SU-DHL-6 (cell line): Measurements from ENCODE around the gene TLR9.
A peak's percentile ranks its signal among the peaks of the same experiment; 100 is the strongest.

Experiments used
- H2AFZ ChIP-seq: fragments of 200-600 bp; sonication (generic); 2 replicates; pipeline ENCODE4 v1.6.1; 2014; ENCODE audit warnings: low read depth, mild to moderate bottlenecking, moderate library complexity, mixed read lengths, antibody characterized with exemption, low read length; ENCODE audit not compliant: severe bottlenecking
- H3F3A ChIP-seq: fragments of 200-600 bp; shearing (Covaris generic); 2 replicates; pipeline ENCODE4 v1.6.0; 2016; ENCODE audit warnings: antibody characterized with exemption, mild to moderate bottlenecking; ENCODE audit not compliant: insufficient read depth
- H3K27ac ChIP-seq: fragments of 200-600 bp; sonication (generic); 2 replicates; pipeline ENCODE4 v1.5.1; 2016; ENCODE audit warnings: low read depth, mild to moderate bottlenecking, low read length, moderate library complexity, mixed read lengths
- H3K27me3 ChIP-seq: fragments of 200-600 bp; sonication (generic), shearing (Covaris generic); 2 replicates; pipeline ENCODE4 v1.6.0; 2014; ENCODE audit warnings: mild to moderate bottlenecking, low read length
- H3K36me3 ChIP-seq: fragments of 200-600 bp; sonication (generic); 2 replicates; pipeline ENCODE4 v1.6.1; 2014; ENCODE audit warnings: mild to moderate bottlenecking, low read length, mixed read lengths
- H3K4me2 ChIP-seq: fragments of 300-600, 200-600 bp; shearing (Covaris generic), sonication (generic); 2 replicates; pipeline ENCODE4 v1.6.0; 2014; ENCODE audit warnings: low read length, low read depth, mild to moderate bottlenecking; ENCODE audit not compliant: poor library complexity, severe bottlenecking
- H3K4me3 ChIP-seq: fragments of 200-600 bp; sonication (generic); 2 replicates; pipeline ENCODE4 v1.5.1; 2014; ENCODE audit warnings: antibody characterized with exemption, low read length, mild to moderate bottlenecking, mixed read lengths; ENCODE audit not compliant: insufficient read depth, poor library complexity, severe bottlenecking
- H3K79me2 ChIP-seq: fragments of 200-600 bp; sonication (generic); 2 replicates; pipeline ENCODE4 v1.6.1; 2014; ENCODE audit warnings: mild to moderate bottlenecking, low read length, moderate library complexity; ENCODE audit not compliant: insufficient read depth
- H3K9ac ChIP-seq: fragments of 200-600 bp; sonication (generic); 2 replicates; pipeline ENCODE4 v1.7.0; 2014; ENCODE audit warnings: mild to moderate bottlenecking, low read length
- H3K9me2 ChIP-seq: fragments of 200-600 bp; sonication (generic); replicated peaks from 2 replicates; pipeline ENCODE4 v1.6.1; 2014; ENCODE audit warnings: low read length; ENCODE audit not compliant: insufficient read depth
- H3K9me3 ChIP-seq: fragments of 200-600 bp; sonication (generic); 2 replicates; pipeline ENCODE4 v1.6.1; 2014; ENCODE audit warnings: low read length, mixed read lengths; ENCODE audit not compliant: insufficient read depth
- H4K20me1 ChIP-seq: fragments of 200-600 bp; sonication (generic); 2 replicates; pipeline ENCODE4 v1.6.1; 2014; ENCODE audit warnings: low read depth, mild to moderate bottlenecking, antibody characterized with exemption, low read length, moderate library complexity, mixed read lengths
- CTCF ChIP-seq: fragments of 200-600 bp; sonication (generic); IDR thresholded peaks from one replicate; pipeline ENCODE4 v1.5.1; 2017; ENCODE audit warnings: antibody characterized with exemption, mild to moderate bottlenecking, low read length, moderate library complexity; ENCODE audit not compliant: insufficient read depth, poor library complexity, severe bottlenecking
- EZH2phosphoT487 ChIP-seq: fragments of 200-600 bp; sonication (generic), shearing (Covaris generic); conservative IDR thresholded peaks from 2 replicates; pipeline ENCODE4 v1.6.1; 2018; ENCODE audit warnings: mild to moderate bottlenecking, antibody characterized with exemption, low read length, moderate library complexity, mixed read lengths

TLR9 gene

DNA sequence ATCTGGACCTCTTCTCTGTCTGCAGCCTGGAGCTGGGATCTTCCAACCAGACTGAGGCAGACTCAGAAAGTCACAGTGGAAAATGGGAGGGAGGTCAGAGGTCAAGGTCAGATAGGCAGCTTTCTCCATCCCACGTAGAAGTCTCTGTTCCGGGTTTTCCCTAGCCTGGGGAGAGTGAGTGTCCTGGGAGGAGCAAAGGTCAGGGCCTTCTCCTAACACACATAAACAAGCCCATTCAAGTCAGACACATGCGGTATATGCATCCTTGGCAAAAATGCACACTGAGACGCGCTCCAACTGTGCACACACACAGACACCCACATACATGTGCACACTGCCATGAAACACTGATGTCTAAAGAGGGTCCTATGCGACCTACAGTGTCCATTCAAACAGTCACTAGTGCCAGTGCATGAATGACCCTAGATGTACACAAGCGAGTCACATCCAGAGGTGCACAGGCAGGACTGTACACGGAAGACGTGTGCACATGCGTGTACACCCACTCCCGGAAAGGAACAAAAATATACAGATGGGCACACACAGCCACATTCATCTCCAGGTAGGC, 12.8 kb upstream of the TLR9 start:
- no peaks in the 10 kb centered on the region for H3F3A ChIP-seq
- H3K4me3 ChIP-seq, result peak overlapping the region; percentile 73
- no peaks in the 10 kb centered on the region for H3K9me3 ChIP-seq
- peak overlapping the region; percentile 95 for H2AFZ ChIP-seq
- H4K20me1 ChIP-seq, result no peaks in the 10 kb centered on the region
- H3K79me2 ChIP-seq, result peaks cover 23% of the 10 kb centered on the region; the same call in 1 of the 2 replicates
- peak overlapping the region; percentile 45 for H3K27ac ChIP-seq
- no peaks in the 10 kb centered on the region for H3K27me3 ChIP-seq
- TF ChIP-seq EZH2phosphoT487 (no peak), CTCF (no peak)
- no peaks in the 10 kb centered on the region for H3K9me2 ChIP-seq
- peak overlapping the region; percentile 89 for H3K9ac ChIP-seq
- H3K36me3 ChIP-seq, result no peaks in the 10 kb centered on the region
- H3K4me2 ChIP-seq, result peak overlapping the region; percentile 58

- Histone ChIP-seq H3K27me3 (no peaks in the 10 kb centered on the region), H3K4me2 (peak overlapping the region; percentile 58), H3K4me3 (peak overlapping the region; percentile 73), H3F3A (no peaks in the 10 kb centered on the region), H3K36me3 (no peaks in the 10 kb centered on the region), H4K20me1 (no peaks in the 10 kb centered on the region), H3K79me2 (peaks cover 23% of the 10 kb centered on the region; the same call in 1 of the 2 replicates), H3K9me2 (no peaks in the 10 kb centered on the region), H3K9me3 (no peaks in the 10 kb centered on the region), H2AFZ (no peak overlapping the region), H3K9ac (peak overlapping the region; percentile 89), H3K27ac (no peak overlapping the region)
- no peak for TF ChIP-seq EZH2phosphoT487
- TF ChIP-seq CTCF, result no peak
Measured at GRCh38 chr3:52237657-52238172, 12.3 kb upstream of the TLR9 start.

- Histone ChIP-seq H3K9me3 (no peaks in the 10 kb centered on the region), H3K4me2 (no peak overlapping the region), H3K79me2 (peaks cover 23% of the 10 kb centered on the region; the same call in 1 of the 2 replicates), H3K36me3 (no peaks in the 10 kb centered on the region), H4K20me1 (no peaks in the 10 kb centered on the region), H3K9ac (peak overlapping the region; percentile 89; the same call in 1 of the 2 replicates), H3K9me2 (no peaks in the 10 kb centered on the region), H2AFZ (no peak overlapping the region), H3K27ac (no peak overlapping the region), H3K4me3 (no peak overlapping the region), H3F3A (no peaks in the 10 kb centered on the region), H3K27me3 (no peaks in the 10 kb centered on the region)
- TF ChIP-seq CTCF, result no peak
- TF ChIP-seq EZH2phosphoT487, result no peak
Measured at GRCh38 chr3:52237006-52237656, 11.7 kb upstream of the TLR9 start.
